Right lobe of liver (tissue), 6 donors: ENCODE results near the gene KLC1. TPM values are rescaled to one million over a fixed set of nuclear protein-coding genes. Genes with fewer than 3 reads are reported as not detected.

ENCODE experiments used
- ATAC-seq, 4 donors: fragments of 200-7000 bp; cut with Tn5 transposase; one replicate each; pipeline ENCODE4 v1.9.1; 2020; ENCODE audit warnings: mild to moderate bottlenecking in 4 of 4, moderate library complexity in 4 of 4
- DNase-seq, 3 donors: peaks; one replicate each; pipeline ENCODE4 v3.0.0-alpha.2; 2020
- H3K27ac ChIP-seq, 3 donors: fragments of 200-600 bp; one replicate each; pipeline ENCODE4 v1.8.0; 2022
- H3K27me3 ChIP-seq, 2 donors: fragments of 200-600 bp; one replicate each; pipeline ENCODE4 v1.8.0; 2022
- H3K36me3 ChIP-seq, 4 donors: fragments of 200-600 bp; sonication (generic) in 1 of 4; one replicate each; pipeline versions ENCODE4 v1.5.1 to v1.8.0; 2017 to 2022; ENCODE audit warnings: control low read depth in 1 of 4
- H3K4me1 ChIP-seq, 4 donors: fragments of 200-600 bp; sonication (generic) in 1 of 4; one replicate each; pipeline versions ENCODE4 v1.5.1 to v1.8.0; 2017 to 2022; ENCODE audit warnings: control low read depth in 1 of 4
- H3K4me3 ChIP-seq, 3 donors: fragments of 200-600 bp; one replicate each; pipeline ENCODE4 v1.8.0; 2022
- H3K9me3 ChIP-seq, 4 donors: fragments of 200-600 bp; sonication (generic) in 1 of 4; one replicate each; pipeline versions ENCODE4 v1.5.1 to v1.8.0; 2017 to 2022; ENCODE audit warnings: control low read depth in 1 of 4
- CTCF ChIP-seq, 4 donors: fragments of 200-600 bp in 3 of 4; fragments of 450-650 bp in 1 of 4; IDR thresholded peaks; one replicate each; pipeline versions ENCODE4 v1.5.1 to v1.8.0; 2016 to 2022; ENCODE audit warnings: antibody characterized with exemption in 4 of 4, mild to moderate bottlenecking in 2 of 4
- POLR2A ChIP-seq: fragments of 450-650 bp; IDR thresholded peaks from one replicate; pipeline ENCODE4 v1.6.1; 2017; ENCODE audit warnings: antibody characterized with exemption, mild to moderate bottlenecking
- WGBS: methylation state at CpG from one replicate; pipeline ENCODE4 v1.1.6; 2018; ENCODE audit warnings: low coverage, low lambda C conversion rate; ENCODE audit not compliant: insufficient coverage; ENCODE audit errors: missing lambda C conversion rate; 5-methylcytosine and 5-hydroxymethylcytosine counted together
- intact Hi-C, 2 donors: fragments of 100-400 bp; cut with DNase I; formaldehyde crosslinking; loops; one replicate each; pipeline versions ENCODE4 v1.11.2 to v1.14.1; 2022
- total RNA-seq, 6 experiments: library from RNA; depleted of rRNA in 2 of 6; stranded (reverse); fragments of >200 nt in 2 of 6; fragmentation: NEBNext Ultra II Directional in 3 of 6; extraction: Animal tissue kit (Norgen Biotek cat#: 25700) in 3 of 6; gene quantifications; one replicate each; pipeline versions ENCODE4 v1.1.0 to v1.2.4, GENCODE V29; 2016 to 2023
- donor health status: DM: no; HTN: yes; CAD: no.
- donor health status: DM: no; HTN: no; CAD: no.
- donor health status: DM: no; HTN: no; CAD: no.
- donor health status: DM: no; HTN: yes; CAD: no.
- donor health status: DM: no; HTN: yes; CAD: no.

The KLC1 gene
- total RNA-seq, 6 experiments from 2014 or later = 45.8 to 78.9 (median 58.0) TPM

GRCh38 chr14:103735022-103735421, 106.0 kb downstream of the KLC1 start:
- intact Hi-C loops = no loop called here
- DNase-seq = peak in 2 of 3 donors; percentile 47 to 57
- Histone ChIP-seq H3K27me3 (no peaks in the 10 kb centered on the region), H3K4me1 (peaks cover 0 to 11% (median 5%) of the 10 kb centered on the region in 4 donors), H3K4me3 (no peak overlapping the region), H3K27ac (no peak overlapping the region), H3K36me3 (peaks cover 0 to 31% (median 4%) of the 10 kb centered on the region in 4 donors), H3K9me3 (no peaks in the 10 kb centered on the region)
- WGBS = 66% methylated on average over 2 of the region's 12 CpGs
- ATAC-seq = peak in 3 of 4 donors; percentile 7 to 23 (median 19)
- no peak for TF ChIP-seq CTCF (IDR thresholded peaks at IDR 0.05)
- TF ChIP-seq POLR2A = no peak

- H3K9me3 ChIP-seq = no peaks in the 10 kb centered on the region
- H3K36me3 ChIP-seq = peaks cover 0 to 30% (median 6%) of the 10 kb centered on the region in 4 donors
- WGBS = 18% methylated on average over 2 of the region's 7 CpGs
- H3K27ac ChIP-seq = no peak overlapping the region
- no peak for TF ChIP-seq POLR2A
- no peak for TF ChIP-seq CTCF (IDR thresholded peaks at IDR 0.05)
- no peak for ATAC-seq
- H3K4me1 ChIP-seq = peaks cover 0 to 7% (median 3%) of the 10 kb centered on the region in 4 donors
- no peak for DNase-seq
- H3K4me3 ChIP-seq = no peak overlapping the region
- H3K27me3 ChIP-seq = no peaks in the 10 kb centered on the region
- intact Hi-C loops = no loop called here
Measured at GRCh38 chr14:103735439-103735814, 106.4 kb downstream of the KLC1 start.

- intact Hi-C loops = no loop called here
- no peak overlapping the region for H3K4me3 ChIP-seq
- H3K9me3 ChIP-seq = no peaks in the 10 kb centered on the region
- DNase-seq = peak in 1 of 3 donors; percentile 39
- peaks cover 0 to 30% (median 8%) of the 10 kb centered on the region in 4 donors for H3K36me3 ChIP-seq
- TF ChIP-seq POLR2A (no peak), CTCF (IDR thresholded peaks at IDR 0.05) (no peak)
- H3K27me3 ChIP-seq = no peaks in the 10 kb centered on the region
- 93% methylated on average over 9 of the region's 22 CpGs for WGBS
- H3K27ac ChIP-seq = peak overlapping the region in 1 of 3 donors; percentile 10
- H3K4me1 ChIP-seq = peaks cover 0 to 2% (median under 1%) of the 10 kb centered on the region in 4 donors
- no peak for ATAC-seq
Measured at GRCh38 chr14:103735815-103736545, 107.0 kb downstream of the KLC1 start.

- intact Hi-C loops = no loop called here
- ATAC-seq = no peak
Measured at GRCh38 chr14:103736546-103737431, 107.8 kb downstream of the KLC1 start.

More at GRCh38 chr14:103736546-103737431, 107.8 kb downstream of the KLC1 start:
- Histone ChIP-seq H3K9me3 (no peaks in the 10 kb centered on the region), H3K27ac (peak overlapping the region in 1 of 3 donors; percentile 10), H3K4me3 (no peak overlapping the region), H3K36me3 (peaks cover 0 to 30% (median 8%) of the 10 kb centered on the region in 4 donors), H3K4me1 (no peaks in the 10 kb centered on the region), H3K27me3 (no peaks in the 10 kb centered on the region)
- TF ChIP-seq CTCF (IDR thresholded peaks at IDR 0.05) (no peak), POLR2A (no peak)
- peak in 1 of 3 donors; percentile 39 for DNase-seq
- WGBS = 69% methylated on average over 3 of the region's 10 CpGs
